NCI-H1105 treated with DMSO at 0.1 percent for 48 hours (cell line): ENCODE measurements around the gene ZNF525.
A peak's percentile ranks its signal among the peaks of the same experiment; 100 is the strongest.
"Not testable (repeated sequence)": the region's sequence is repeated elsewhere in the genome, so short reads cannot be mapped to it uniquely, and the experiment has no call there.

ENCODE experiments used
- DNase-seq: peaks from one replicate; lab custom pipeline; 2025; lab: John Stamatoyannopoulos, UW

ZNF525 gene

GRCh38 chr19:53395840-53396524 lies 30.5 kb downstream of the ZNF525 start:
- not testable (repeated sequence) for DNase-seq

GRCh38 chr19:53396525-53396868 lies 31.0 kb downstream of the ZNF525 start:
- no peak for DNase-seq

GRCh38 chr19:53397918-53398317 lies 32.4 kb downstream of the ZNF525 start:
- not testable (repeated sequence) for DNase-seq

GRCh38 chr19:53409505-53410204 lies 44.1 kb downstream of the ZNF525 start:
- DNase-seq: no peak

GRCh38 chr19:53420520-53421315 lies 55.2 kb downstream of the ZNF525 start:
- DNase-seq: not testable (repeated sequence)

- DNase-seq: no peak
These were observed 57.0 kb downstream of the ZNF525 start for GRCh38 chr19:53422551-53422950.

- DNase-seq: peak; percentile 19
These were observed 57.6 kb downstream of the ZNF525 start for GRCh38 chr19:53423074-53423473.

GRCh38 chr19:53423680-53424079 lies 58.2 kb downstream of the ZNF525 start:
- not testable (repeated sequence) for DNase-seq

- peak; percentile 71 for DNase-seq
These were observed 59.6 kb downstream of the ZNF525 start for GRCh38 chr19:53424968-53425597.

- peak; percentile 97 for DNase-seq
These were observed 66.0 kb downstream of the ZNF525 start, which contains the start of gene ZNF761 for GRCh38 chr19:53431399-53432087. Gene ZNF761 (plus strand): TSS chr19:53431984. CDS start chr19:53447269, 15,285 bp downstream.

GRCh38 chr19:53432088-53432661 lies 66.7 kb downstream of the ZNF525 start:
- no peak for DNase-seq
